ENCODE measurements around the gene ATCAY.

ATCAY gene

DNA sequence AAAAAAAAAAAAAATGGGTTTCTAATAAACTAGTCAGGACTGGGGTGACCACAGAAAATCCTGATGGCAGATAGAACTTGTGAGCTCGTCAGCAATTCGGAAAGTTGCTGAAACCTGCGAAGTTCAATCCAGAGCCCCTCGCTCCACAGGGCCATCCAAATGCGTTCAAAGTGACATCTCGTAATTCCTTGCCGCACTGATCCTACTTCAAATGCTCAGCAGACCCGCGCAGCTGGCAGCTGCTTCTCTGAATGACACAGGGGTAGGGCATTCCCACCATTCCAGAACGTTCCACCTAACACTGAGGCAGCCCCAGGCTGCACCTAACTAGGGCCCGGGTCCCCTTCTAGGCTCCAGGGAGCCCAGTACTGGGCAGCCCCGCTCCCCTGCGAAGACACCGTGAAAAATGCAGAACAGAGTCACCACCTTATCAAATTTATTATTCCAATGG, 95.2 kb downstream of the ATCAY start:
- no peak for DNase-seq

DNA sequence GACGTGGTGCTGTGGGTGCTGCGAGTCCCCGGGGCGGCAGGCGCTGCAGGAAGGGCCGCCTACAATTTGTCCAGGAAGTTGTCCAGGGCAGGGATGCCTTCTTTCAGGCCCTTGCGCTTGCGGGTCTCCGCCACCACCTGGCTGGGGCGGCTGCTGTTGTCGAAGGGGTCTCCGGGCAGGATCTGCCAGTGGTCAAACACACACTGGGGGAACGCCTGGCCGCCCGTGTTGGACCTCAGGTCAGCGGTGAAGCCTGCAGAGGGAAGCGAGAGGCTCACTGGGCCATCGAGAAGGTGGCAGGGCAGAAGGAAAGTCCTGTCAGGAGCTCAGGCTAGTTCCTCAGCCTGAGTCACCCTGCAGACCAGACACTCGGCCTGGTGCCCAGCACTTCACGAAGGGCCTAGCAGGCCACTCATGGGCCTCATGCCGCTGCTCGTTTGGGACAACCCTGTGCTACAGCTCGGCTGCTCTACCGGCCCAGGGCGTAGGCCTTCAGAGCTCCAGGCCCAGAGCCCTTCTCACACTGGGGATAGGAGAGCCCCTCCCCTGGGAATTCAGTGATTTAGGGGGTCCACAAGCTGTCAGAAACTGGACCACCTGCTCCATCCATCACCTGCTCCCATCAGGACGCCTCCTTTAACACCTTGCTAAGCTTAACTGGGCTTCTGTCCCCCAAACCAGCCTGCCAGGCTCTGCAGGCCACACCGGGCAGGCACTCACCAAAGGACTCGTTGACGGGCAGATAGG, 96.2 kb downstream of the ATCAY start:
- DNase-seq: no peak

All from DMS153 (cell line).